ENCODE results near the gene DNM3.

The DNM3 gene

GRCh38 chr1:172135978-172136610 lies 294.8 kb downstream of the DNM3 start:
- Histone ChIP-seq H3K36me3 (ENCODE audit: control insufficient read depth, insufficient read depth, low read length) (no peaks in the 10 kb centered on the region), H3K4me3 (replicated peaks; ENCODE audit: low read depth, low read length) (no peak overlapping the region), H3K27me3 (replicated peaks; ENCODE audit: control insufficient read depth, insufficient read depth, low read length) (no peaks in the 10 kb centered on the region)
- DNase-seq (ENCODE audit: extremely low read depth, insufficient read length) = no peak
- TF ChIP-seq CTCF (IDR thresholded peaks at IDR 0.05; ENCODE audit: insufficient read depth, low read length, poor library complexity, severe bottlenecking) = no peak

GRCh38 chr1:172136925-172137324 lies 295.6 kb downstream of the DNM3 start:
- no peak for DNase-seq (ENCODE audit: extremely low read depth, insufficient read length)
- H3K4me3 ChIP-seq (replicated peaks; ENCODE audit: low read depth, low read length) = no peak overlapping the region
- H3K27me3 ChIP-seq (replicated peaks; ENCODE audit: control insufficient read depth, insufficient read depth, low read length) = no peaks in the 10 kb centered on the region
- no peak for TF ChIP-seq CTCF (IDR thresholded peaks at IDR 0.05; ENCODE audit: insufficient read depth, low read length, poor library complexity, severe bottlenecking)
- no peaks in the 10 kb centered on the region for H3K36me3 ChIP-seq (ENCODE audit: control insufficient read depth, insufficient read depth, low read length)

GRCh38 chr1:172137703-172138454 lies 296.6 kb downstream of the DNM3 start:
- no peak for TF ChIP-seq CTCF (IDR thresholded peaks at IDR 0.05; ENCODE audit: insufficient read depth, low read length, poor library complexity, severe bottlenecking)
- Histone ChIP-seq H3K36me3 (ENCODE audit: control insufficient read depth, insufficient read depth, low read length) (no peaks in the 10 kb centered on the region), H3K4me3 (replicated peaks; ENCODE audit: low read depth, low read length) (no peak overlapping the region), H3K27me3 (replicated peaks; ENCODE audit: control insufficient read depth, insufficient read depth, low read length) (no peaks in the 10 kb centered on the region)
- DNase-seq (ENCODE audit: extremely low read depth, insufficient read length) = no peak

- H3K36me3 ChIP-seq (ENCODE audit: control insufficient read depth, insufficient read depth, low read length) = no peaks in the 10 kb centered on the region
- no peak for TF ChIP-seq CTCF (IDR thresholded peaks at IDR 0.05; ENCODE audit: insufficient read depth, low read length, poor library complexity, severe bottlenecking)
- no peak for DNase-seq (ENCODE audit: extremely low read depth, insufficient read length)
- no peak overlapping the region for H3K4me3 ChIP-seq (replicated peaks; ENCODE audit: low read depth, low read length)
- H3K27me3 ChIP-seq (replicated peaks; ENCODE audit: control insufficient read depth, insufficient read depth, low read length) = no peaks in the 10 kb centered on the region
These were observed 297.3 kb downstream of the DNM3 start for GRCh38 chr1:172138634-172139033.

- H3K36me3 ChIP-seq (ENCODE audit: control insufficient read depth, insufficient read depth, low read length) = no peaks in the 10 kb centered on the region
- no peaks in the 10 kb centered on the region for H3K27me3 ChIP-seq (replicated peaks; ENCODE audit: control insufficient read depth, insufficient read depth, low read length)
- TF ChIP-seq CTCF (IDR thresholded peaks at IDR 0.05; ENCODE audit: insufficient read depth, low read length, poor library complexity, severe bottlenecking) = no peak
- no peak for DNase-seq (ENCODE audit: extremely low read depth, insufficient read length)
- H3K4me3 ChIP-seq (replicated peaks; ENCODE audit: low read depth, low read length) = no peak overlapping the region
These were observed 297.9 kb downstream of the DNM3 start for GRCh38 chr1:172139196-172139595.
